ENCODE data around the gene CDH12. TPM values are rescaled to one million over a fixed set of nuclear protein-coding genes. Genes with fewer than 3 reads are reported as not detected.

The CDH12 gene
- total and polyA plus RNA-seq, 10 of the 15 experiments (the other 5 are each of a cell fraction or from before 2014, with no cell fraction given), result 0.03 to 0.16 TPM; not detected in 8

GRCh38 chr5:22596404-22596970, 256.7 kb downstream of the CDH12 start:
- WGBS (ENCODE audit: insufficient coverage, insufficient replicate concordance, low lambda C conversion rate, missing lambda C conversion rate), result 0% methylated on average over 1 of the region's 1 CpG
- Histone ChIP-seq H2AFZ (ENCODE audit: control insufficient read depth, low read depth, low read length) (no peak overlapping the region), H3K4me3 (no peak overlapping the region), H3K4me1 (ENCODE audit: control insufficient read depth, insufficient read depth, low read length) (no peaks in the 10 kb centered on the region), H3K27ac (ENCODE audit: control insufficient read depth, insufficient read depth) (no peak overlapping the region), H3K4me2 (ENCODE audit: control insufficient read depth, insufficient read depth) (no peak overlapping the region), H3K27me3 (replicated peaks in 1 of 2; ENCODE audit: control insufficient read depth in 2 of 2, insufficient read depth in 2 of 2, low read length in 1 of 2) (no peaks in the 10 kb centered on the region), H3K9me3 (replicated peaks; ENCODE audit: control insufficient read depth, insufficient read depth, low read length) (no peaks in the 10 kb centered on the region), H3K36me3 (ENCODE audit: control insufficient read depth in 2 of 2, insufficient read depth in 2 of 2, low read length in 1 of 2) (no peaks in the 10 kb centered on the region), H3K9ac (ENCODE audit: control insufficient read depth, insufficient read depth, low read length) (no peak overlapping the region), H3K79me2 (ENCODE audit: control insufficient read depth, insufficient read depth, low read length) (no peaks in the 10 kb centered on the region), H4K20me1 (ENCODE audit: control insufficient read depth, insufficient read depth) (no peaks in the 10 kb centered on the region)
- ChIA-PET SMC1A (ENCODE audit: uncharacterized antibody, unreplicated experiment) (no interaction called here), POLR2A (no interaction called here), RAD21 (ENCODE audit: unreplicated experiment) (no interaction called here), CTCF (no interaction called here)
- in situ Hi-C loops (cut with MboI), result no loop called here
- BruUV-seq (replicated peaks), result no TSS peak
- DNase-seq (ENCODE audit: low read depth, low spot score) (no peak), FAIRE-seq (no peak), ATAC-seq (no peak)
- intact Hi-C loops (cut with micrococcal nuclease; ENCODE audit: unreplicated experiment), result no loop called here
- TF ChIP-seq JUNB (IDR thresholded peaks at IDR 0.05) (no peak), CUX1 (IDR thresholded peaks at IDR 0.05; ENCODE audit: insufficient replicate concordance, low read depth, low read length) (no peak), NFIC (IDR thresholded peaks at IDR 0.05; ENCODE audit: low read depth, low read length) (no peak), CHD1 (IDR thresholded peaks at IDR 0.05; ENCODE audit: low read depth, low read length) (no peak), SMAD5 (IDR thresholded peaks at IDR 0.05; ENCODE audit: low read depth) (no peak), NR2C2 (IDR thresholded peaks at IDR 0.05; ENCODE audit: borderline replicate concordance, control insufficient read depth, insufficient read length, low read depth) (no peak), IKZF2 (IDR thresholded peaks at IDR 0.05) (no peak), SKIL (IDR thresholded peaks at IDR 0.05; ENCODE audit: low read depth, poor library complexity, severe bottlenecking) (no peak), JUND (IDR thresholded peaks at IDR 0.05; ENCODE audit: low read depth, low read length) (no peak), ELK1 (IDR thresholded peaks at IDR 0.05; ENCODE audit: low read depth, low read length) (no peak), CBX3 (IDR thresholded peaks at IDR 0.05; ENCODE audit: borderline replicate concordance, low read depth) (no peak), BHLHE40 (IDR thresholded peaks at IDR 0.05; ENCODE audit: borderline replicate concordance in 1 of 2, low read depth in 2 of 2, low read length in 1 of 2) (no peak), NR2C1 (IDR thresholded peaks at IDR 0.05) (no peak), MAX (IDR thresholded peaks at IDR 0.05; ENCODE audit: low read depth, low read length) (no peak), ASH2L (IDR thresholded peaks at IDR 0.05; ENCODE audit: borderline replicate concordance, low read depth) (no peak), RB1 (IDR thresholded peaks at IDR 0.05; ENCODE audit: borderline replicate concordance) (no peak), NRF1 (conservative IDR thresholded peaks at IDR 0.05; ENCODE audit: low read depth, low read length) (no peak)

All from GM12878 (cell line).